ENCODE measurements around the gene B4GALNT4. TPM values are rescaled to one million over a fixed set of nuclear protein-coding genes. Genes with fewer than 3 reads are reported as not detected.

B4GALNT4 gene
- total RNA-seq, 1 experiment from 2014 or later = 88.0 TPM

- Mint-ChIP-seq H3K9me3 (peaks cover 30% of the 10 kb centered on the region), H3K4me3 (no peak overlapping the region), H3K4me1 (peaks cover 51% of the 10 kb centered on the region), H3K27ac (peak overlapping the region; percentile 70; the same call in 1 of the 2 replicates), H3K36me3 (peaks cover 30% of the 10 kb centered on the region), H3K27me3 (ENCODE audit: low read depth) (peaks cover 10% of the 10 kb centered on the region)
- TF ChIP-seq RORB (CRISPR knock-in tag; IDR thresholded peaks at IDR 0.05) (no peak), ATF1 (CRISPR knock-in tag; IDR thresholded peaks at IDR 0.05) (no peak), KAT7 (CRISPR knock-in tag; IDR thresholded peaks at IDR 0.05; ENCODE audit: borderline replicate concordance) (no peak), ZNF416 (CRISPR knock-in tag; IDR thresholded peaks at IDR 0.05) (no peak), AR (CRISPR knock-in tag; IDR thresholded peaks at IDR 0.05) (no peak), HMGA2 (CRISPR knock-in tag; IDR thresholded peaks at IDR 0.05) (no peak), SOX15 (CRISPR knock-in tag; IDR thresholded peaks at IDR 0.05) (no peak), PREB (CRISPR knock-in tag; IDR thresholded peaks at IDR 0.05; ENCODE audit: borderline replicate concordance) (no peak), CREB1 (CRISPR knock-in tag; IDR thresholded peaks at IDR 0.05) (no peak)
- ATAC-seq (no peak), DNase-seq (ENCODE audit: low spot score) (no peak)
- CTCF ChIA-PET = interaction anchor here (1.2 to 2.1 kb wide), 4 partner anchors 10 to 79 kb away, joined by 3 to 10 read pairs (median 4); no protein-coding TSS in a partner anchor
- POLR2A ChIA-PET = interaction anchor here (1.0 to 1.2 kb wide), 2 partner anchors 10 to 26 kb away, joined by 3 to 4 read pairs; no protein-coding TSS in a partner anchor
These were observed 39.4 kb upstream of the B4GALNT4 start for GRCh38 chr11:329886-330253.

GRCh38 chr11:330307-330693 lies 39.0 kb upstream of the B4GALNT4 start:
- H3K27me3 Mint-ChIP-seq (ENCODE audit: low read depth) = peaks cover 10% of the 10 kb centered on the region
- peaks cover 53% of the 10 kb centered on the region for H3K4me1 Mint-ChIP-seq
- POLR2A ChIA-PET = interaction anchor here (1.0 to 1.4 kb wide), 3 partner anchors 10 to 25 kb away, joined by 3 to 4 read pairs (median 3); partner anchors contain the start of gene IFITM3
- CTCF ChIA-PET = interaction anchor here (2.1 kb wide), 1 partner anchor 25 kb away, joined by 10 read pairs; no protein-coding TSS in a partner anchor
- peak overlapping the region; percentile 26; the same call in 1 of the 2 replicates for H3K27ac Mint-ChIP-seq
- no peak overlapping the region for H3K4me3 Mint-ChIP-seq
- peaks cover 30% of the 10 kb centered on the region for H3K36me3 Mint-ChIP-seq
- DNase-seq (ENCODE audit: low spot score) = no peak
- no peak for ATAC-seq
- H3K9me3 Mint-ChIP-seq = peaks cover 30% of the 10 kb centered on the region
- TF ChIP-seq ZNF232 (CRISPR knock-in tag; IDR thresholded peaks at IDR 0.05) (no peak), ZNF138 (CRISPR knock-in tag; conservative IDR thresholded peaks at IDR 0.05) (no peak)

- POLR2A ChIA-PET = interaction anchor here (1.2 to 1.4 kb wide), 2 partner anchors 9 to 11 kb away, joined by 3 to 4 read pairs; partner anchors contain the start of gene IFITM3
- DNase-seq (ENCODE audit: low spot score) (no peak), ATAC-seq (no peak)
- peaks cover 30% of the 10 kb centered on the region for H3K36me3 Mint-ChIP-seq
- peaks cover 30% of the 10 kb centered on the region for H3K9me3 Mint-ChIP-seq
- TF ChIP-seq TCF7 (CRISPR knock-in tag; IDR thresholded peaks at IDR 0.05; ENCODE audit: low read depth) (no peak), FOXP4 (CRISPR knock-in tag; IDR thresholded peaks at IDR 0.05) (no peak), ZNF121 (CRISPR knock-in tag; IDR thresholded peaks at IDR 0.05) (peak; percentile 76; the same call in 1 of the 2 replicates), ZNF425 (CRISPR knock-in tag; conservative IDR thresholded peaks at IDR 0.05) (no peak), ZMAT4 (CRISPR knock-in tag; IDR thresholded peaks at IDR 0.05) (no peak), NFYB (CRISPR knock-in tag; conservative IDR thresholded peaks at IDR 0.05; ENCODE audit: low read depth) (0 out of 2 replicates have a peak, but pooled peaks have one; percentile 16)
- no peak overlapping the region for H3K4me3 Mint-ChIP-seq
- H3K27ac Mint-ChIP-seq = no peak overlapping the region
- CTCF ChIA-PET = interaction anchor here (0.6 to 2.1 kb wide), 2 partner anchors 25 to 101 kb away, joined by 3 to 10 read pairs; no protein-coding TSS in a partner anchor
- H3K4me1 Mint-ChIP-seq = peaks cover 54% of the 10 kb centered on the region
- H3K27me3 Mint-ChIP-seq (ENCODE audit: low read depth) = peaks cover 10% of the 10 kb centered on the region
These were observed 38.5 kb upstream of the B4GALNT4 start for GRCh38 chr11:330694-331357.

Measured in WTC11 (cell line).